ENCODE data around the gene CFAP57. TPM values are rescaled to one million over a fixed set of nuclear protein-coding genes. Genes with fewer than 3 reads are reported as not detected.
A peak's percentile ranks its signal among the peaks of the same experiment; 100 is the strongest.

Gene CFAP57
- total and polyA plus RNA-seq, 2 of the 13 experiments (the other 11 are each of a cell fraction or from before 2014, with no cell fraction given), result 0.01 TPM; not detected in 1

- peak overlapping the region; percentile 77 for H3K4me2 ChIP-seq (ENCODE audit: low read depth, low read length)
- peak overlapping the region; percentile 8; the same call in 1 of the 2 replicates for H3K9ac ChIP-seq (ENCODE audit: insufficient read depth, low read depth, low read length)
- no peaks in the 10 kb centered on the region; a peak in 1 of 5 replicates for H3K27me3 ChIP-seq (ENCODE audit: control insufficient read depth in 1 of 2, insufficient read depth in 2 of 2, low read length in 2 of 2)
- TF ChIP-seq, protein P1, sequence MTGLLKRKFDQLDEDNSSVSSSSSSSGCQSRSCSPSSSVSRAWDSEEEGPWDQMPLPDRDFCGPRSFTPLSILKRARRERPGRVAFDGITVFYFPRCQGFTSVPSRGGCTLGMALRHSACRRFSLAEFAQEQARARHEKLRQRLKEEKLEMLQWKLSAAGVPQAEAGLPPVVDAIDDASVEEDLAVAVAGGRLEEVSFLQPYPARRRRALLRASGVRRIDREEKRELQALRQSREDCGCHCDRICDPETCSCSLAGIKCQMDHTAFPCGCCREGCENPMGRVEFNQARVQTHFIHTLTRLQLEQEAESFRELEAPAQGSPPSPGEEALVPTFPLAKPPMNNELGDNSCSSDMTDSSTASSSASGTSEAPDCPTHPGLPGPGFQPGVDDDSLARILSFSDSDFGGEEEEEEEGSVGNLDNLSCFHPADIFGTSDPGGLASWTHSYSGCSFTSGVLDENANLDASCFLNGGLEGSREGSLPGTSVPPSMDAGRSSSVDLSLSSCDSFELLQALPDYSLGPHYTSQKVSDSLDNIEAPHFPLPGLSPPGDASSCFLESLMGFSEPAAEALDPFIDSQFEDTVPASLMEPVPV (CRISPR knock-in tag; IDR thresholded peaks at IDR 0.05), result no peak
- TF ChIP-seq YEATS4 (CRISPR knock-in tag; IDR thresholded peaks at IDR 0.05; ENCODE audit: borderline replicate concordance) (peak; percentile 32; the same call in 1 of the 2 replicates), ZMYM2 (CRISPR knock-in tag; IDR thresholded peaks at IDR 0.05) (no peak), SOX13 (IDR thresholded peaks at IDR 0.05) (no peak), SOX13 (CRISPR knock-in tag; conservative IDR thresholded peaks at IDR 0.05 in 1 of 2, IDR thresholded peaks at IDR 0.05 in 1 of 2) (peak in 1 of 2 experiments; percentile 59; a peak in 2 of 4 replicates), ARID5B (CRISPR knock-in tag; IDR thresholded peaks at IDR 0.05) (peak; percentile 60), ZNF547 (CRISPR knock-in tag; IDR thresholded peaks at IDR 0.05) (0 out of 2 replicates have a peak, but pooled peaks have one; percentile 40), RNF2 (conservative IDR thresholded peaks at IDR 0.05; ENCODE audit: low read depth) (no peak)
- TF ChIP-seq, protein P2, sequence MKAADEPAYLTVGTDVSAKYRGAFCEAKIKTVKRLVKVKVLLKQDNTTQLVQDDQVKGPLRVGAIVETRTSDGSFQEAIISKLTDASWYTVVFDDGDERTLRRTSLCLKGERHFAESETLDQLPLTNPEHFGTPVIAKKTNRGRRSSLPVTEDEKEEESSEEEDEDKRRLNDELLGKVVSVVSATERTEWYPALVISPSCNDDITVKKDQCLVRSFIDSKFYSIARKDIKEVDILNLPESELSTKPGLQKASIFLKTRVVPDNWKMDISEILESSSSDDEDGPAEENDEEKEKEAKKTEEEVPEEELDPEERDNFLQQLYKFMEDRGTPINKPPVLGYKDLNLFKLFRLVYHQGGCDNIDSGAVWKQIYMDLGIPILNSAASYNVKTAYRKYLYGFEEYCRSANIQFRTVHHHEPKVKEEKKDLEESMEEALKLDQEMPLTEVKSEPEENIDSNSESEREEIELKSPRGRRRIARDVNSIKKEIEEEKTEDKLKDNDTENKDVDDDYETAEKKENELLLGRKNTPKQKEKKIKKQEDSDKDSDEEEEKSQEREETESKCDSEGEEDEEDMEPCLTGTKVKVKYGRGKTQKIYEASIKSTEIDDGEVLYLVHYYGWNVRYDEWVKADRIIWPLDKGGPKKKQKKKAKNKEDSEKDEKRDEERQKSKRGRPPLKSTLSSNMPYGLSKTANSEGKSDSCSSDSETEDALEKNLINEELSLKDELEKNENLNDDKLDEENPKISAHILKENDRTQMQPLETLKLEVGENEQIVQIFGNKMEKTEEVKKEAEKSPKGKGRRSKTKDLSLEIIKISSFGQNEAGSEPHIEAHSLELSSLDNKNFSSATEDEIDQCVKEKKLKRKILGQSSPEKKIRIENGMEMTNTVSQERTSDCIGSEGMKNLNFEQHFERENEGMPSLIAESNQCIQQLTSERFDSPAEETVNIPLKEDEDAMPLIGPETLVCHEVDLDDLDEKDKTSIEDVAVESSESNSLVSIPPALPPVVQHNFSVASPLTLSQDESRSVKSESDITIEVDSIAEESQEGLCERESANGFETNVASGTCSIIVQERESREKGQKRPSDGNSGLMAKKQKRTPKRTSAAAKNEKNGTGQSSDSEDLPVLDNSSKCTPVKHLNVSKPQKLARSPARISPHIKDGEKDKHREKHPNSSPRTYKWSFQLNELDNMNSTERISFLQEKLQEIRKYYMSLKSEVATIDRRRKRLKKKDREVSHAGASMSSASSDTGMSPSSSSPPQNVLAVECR (CRISPR knock-in tag; IDR thresholded peaks at IDR 0.05; ENCODE audit: borderline replicate concordance), result peak; percentile 15; the same call in 1 of the 2 replicates
These were observed 104.5 kb downstream of the CFAP57 start for GRCh38 chr1:43276673-43277072.

More at GRCh38 chr1:43276673-43277072, 104.5 kb downstream of the CFAP57 start:
- ATAC-seq (peak; percentile 75), DNase-seq (ENCODE audit: low spot score) (peak; percentile 87), FAIRE-seq (peak; percentile 73)
- H2AFZ ChIP-seq (ENCODE audit: low read length), result no peak overlapping the region
- H3K79me2 ChIP-seq (ENCODE audit: insufficient read depth, low read length), result no peaks in the 10 kb centered on the region
- peak overlapping the region; percentile 17 to 55 (median 30); a peak in 5 of 6 replicates for H3K4me3 ChIP-seq (replicated peaks in 1 of 3; ENCODE audit: insufficient read depth in 1 of 3, low read depth in 2 of 3, low read length in 3 of 3)
- in situ Hi-C loops (cut with HindIII; ENCODE audit: extremely low pct_ligation_motif_present, low pct_unique_long_range_greater_than_20kb), result no loop called here
- H4K20me1 ChIP-seq (ENCODE audit: insufficient read depth, low read length), result no peaks in the 10 kb centered on the region
- WGBS (ENCODE audit: low lambda C conversion rate), result 12% methylated on average over 7 of the region's 7 CpGs
- H3K9me3 ChIP-seq (ENCODE audit: low read length), result no peaks in the 10 kb centered on the region
- ChIA-PET POLR2A (interaction anchor here (1.2 to 2.8 kb wide), 6 partner anchors 9 to 352 kb away, joined by 3 to 35 read pairs (median 8); partner anchors contain the start of genes C1orf210 and CDC20), CTCF (ENCODE audit: low intra/inter-chr PET ratio, low total read pairs) (no interaction called here)
- BruUV-seq (replicated peaks), result no TSS peak
- peak overlapping the region; percentile 53 for H3K27ac ChIP-seq (ENCODE audit: extremely low read length, insufficient read depth, low read length)
- intact Hi-C loops (cut with micrococcal nuclease; ENCODE audit: unreplicated experiment), result loop anchor here (2.0 kb wide), 1 partner anchor 64 kb away; no protein-coding TSS in a partner anchor
- no peaks in the 10 kb centered on the region for H3K36me3 ChIP-seq (replicated peaks in 1 of 2; ENCODE audit: control insufficient read depth in 1 of 2, insufficient read depth in 2 of 2, low read length in 2 of 2)
- peaks cover 76% of the 10 kb centered on the region for H3K4me1 ChIP-seq (ENCODE audit: insufficient read depth, low read length)
